Hippocampal formation (tissue), 2 donors: Measurements from ENCODE around the gene NBEAL2.
"Not testable (repeated sequence)": the region's sequence is repeated elsewhere in the genome, so short reads cannot be mapped to it uniquely, and the experiment has no call there.

Experiments used
- DNase-seq, 2 donors: peaks; one replicate each; lab custom pipeline; 2025; lab: John Stamatoyannopoulos, UW

Gene NBEAL2

DNA sequence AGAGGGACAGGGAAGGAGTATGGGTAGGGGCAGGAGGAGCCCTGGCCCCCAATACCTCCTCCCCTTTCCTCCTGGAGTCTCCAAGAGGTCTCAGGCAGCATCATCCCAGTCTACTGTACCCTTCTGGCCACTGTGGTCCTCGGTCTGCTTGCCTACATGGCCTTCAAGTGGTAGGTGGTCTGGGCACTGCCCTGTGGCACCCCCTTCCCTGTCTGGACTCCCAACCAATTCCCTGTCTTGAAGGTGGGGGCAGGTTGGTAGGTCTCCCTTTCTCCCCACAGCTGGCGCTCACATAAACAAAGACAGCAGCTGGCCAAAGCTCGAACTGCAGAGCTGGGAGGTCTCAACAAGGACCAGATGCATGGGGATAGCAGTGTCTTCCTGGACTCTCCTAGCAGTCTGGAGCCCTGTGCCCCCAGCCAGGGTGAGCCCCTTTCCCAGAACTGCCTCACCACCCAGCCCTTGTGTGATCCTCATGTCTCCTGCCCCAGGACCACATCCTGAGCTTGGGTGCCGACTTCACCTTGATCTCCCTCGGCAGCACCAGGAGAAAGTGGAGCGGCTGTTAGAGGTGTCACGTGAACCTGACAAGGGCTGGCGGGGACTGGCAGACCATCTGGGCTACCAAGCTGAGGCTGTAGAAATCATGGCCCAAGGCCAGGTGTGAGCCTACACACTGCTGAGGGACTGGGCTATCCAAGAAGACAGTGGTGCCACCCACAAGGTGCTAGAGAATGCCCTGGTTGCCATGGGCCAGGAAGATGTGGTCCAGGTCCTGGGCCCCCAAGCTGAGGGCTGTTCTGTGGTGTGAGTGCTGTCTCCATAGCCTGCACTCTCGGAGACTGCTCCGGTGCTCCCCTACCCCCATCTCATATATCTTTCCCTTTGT, 33.1 kb downstream of the NBEAL2 start:
- no peak for DNase-seq

- no peak for DNase-seq
These were observed 33.8 kb downstream of the NBEAL2 start for GRCh38 chr3:47013231-47013630.

- no peak for DNase-seq
These were observed 34.6 kb downstream of the NBEAL2 start for GRCh38 chr3:47014036-47014435.

DNA sequence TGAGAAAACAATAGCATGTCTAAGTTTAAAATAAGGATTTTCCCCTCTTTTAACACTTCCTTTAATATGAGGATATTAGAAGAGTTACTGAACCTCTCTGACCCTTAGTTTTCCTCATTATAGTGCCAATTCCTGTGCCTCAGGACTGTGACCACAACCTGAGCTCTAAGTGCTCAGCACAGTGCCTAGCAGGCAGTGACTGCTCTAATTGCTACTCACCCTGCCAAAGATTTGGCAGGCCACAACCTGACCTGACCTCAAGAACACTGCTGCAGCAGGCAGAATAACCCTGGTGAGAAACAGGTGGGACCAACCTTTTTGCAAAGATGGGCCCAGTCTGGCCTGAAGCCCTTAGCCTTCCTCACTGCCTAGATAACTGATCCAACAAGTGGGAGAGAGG, 35.7 kb downstream of the NBEAL2 start:
- DNase-seq: no peak

DNA sequence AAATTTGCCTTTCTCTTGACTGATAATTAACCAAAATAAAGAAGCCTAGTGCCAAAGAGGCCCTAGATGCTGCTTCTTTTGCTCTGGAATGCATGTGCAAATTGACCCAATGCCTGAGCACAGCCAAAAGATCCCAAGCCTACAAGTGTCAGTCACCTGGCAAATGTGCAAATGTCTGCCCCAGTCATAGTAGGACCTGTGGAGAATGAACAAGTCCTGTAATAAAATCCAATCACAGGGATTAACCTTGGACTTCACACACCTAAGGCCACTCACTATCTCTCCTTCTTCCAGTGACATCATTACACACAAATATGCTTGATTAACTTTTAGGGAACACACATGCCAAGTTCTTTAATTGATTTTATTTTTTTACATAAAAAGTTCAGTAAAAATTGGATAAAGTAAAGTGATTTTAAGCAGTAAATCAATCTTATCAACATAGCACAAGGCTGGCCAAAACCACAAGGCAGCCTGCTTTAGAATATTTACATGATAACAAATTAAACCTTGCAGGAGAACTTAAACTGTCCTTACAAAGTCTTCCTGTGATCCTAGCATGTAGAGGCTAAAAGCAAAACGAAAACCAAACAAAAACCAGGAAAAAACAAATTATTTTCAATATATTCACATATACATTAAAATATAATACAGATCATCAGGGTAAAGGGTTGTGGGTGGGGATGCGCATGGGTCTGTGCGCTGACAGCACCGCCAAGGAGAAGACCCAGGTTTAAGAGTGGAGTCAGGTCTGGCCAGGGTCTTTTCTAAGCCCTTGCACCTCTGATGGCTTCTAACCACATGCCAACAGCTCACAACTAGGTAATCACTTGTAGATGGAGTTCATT, 36.8 kb downstream of the NBEAL2 start:
- no peak for DNase-seq

DNA sequence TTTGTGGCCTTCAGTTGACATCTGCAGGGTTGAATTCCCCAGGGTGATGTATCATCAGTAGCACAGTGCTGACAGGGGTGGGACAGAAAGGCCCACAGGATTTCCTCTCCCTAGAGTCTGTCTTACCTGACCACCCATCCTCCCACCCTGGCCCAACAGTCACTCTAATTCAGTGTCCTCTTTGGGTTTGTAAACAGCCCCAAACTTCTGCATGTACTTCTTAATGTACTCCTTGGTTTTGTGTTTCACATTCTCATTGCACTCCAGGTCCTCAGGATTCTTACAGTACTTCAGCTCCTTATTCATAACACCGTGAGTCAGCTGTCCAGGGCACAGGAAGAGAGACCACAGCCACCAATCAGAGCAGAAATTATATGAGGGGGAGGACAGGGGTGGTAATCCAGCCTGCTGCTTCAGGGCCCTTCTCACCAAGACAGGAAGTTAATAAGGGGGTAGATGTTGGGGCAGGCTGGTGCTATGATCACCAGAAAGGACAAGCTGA, 37.5 kb downstream of the NBEAL2 start:
- no peak for DNase-seq

DNA sequence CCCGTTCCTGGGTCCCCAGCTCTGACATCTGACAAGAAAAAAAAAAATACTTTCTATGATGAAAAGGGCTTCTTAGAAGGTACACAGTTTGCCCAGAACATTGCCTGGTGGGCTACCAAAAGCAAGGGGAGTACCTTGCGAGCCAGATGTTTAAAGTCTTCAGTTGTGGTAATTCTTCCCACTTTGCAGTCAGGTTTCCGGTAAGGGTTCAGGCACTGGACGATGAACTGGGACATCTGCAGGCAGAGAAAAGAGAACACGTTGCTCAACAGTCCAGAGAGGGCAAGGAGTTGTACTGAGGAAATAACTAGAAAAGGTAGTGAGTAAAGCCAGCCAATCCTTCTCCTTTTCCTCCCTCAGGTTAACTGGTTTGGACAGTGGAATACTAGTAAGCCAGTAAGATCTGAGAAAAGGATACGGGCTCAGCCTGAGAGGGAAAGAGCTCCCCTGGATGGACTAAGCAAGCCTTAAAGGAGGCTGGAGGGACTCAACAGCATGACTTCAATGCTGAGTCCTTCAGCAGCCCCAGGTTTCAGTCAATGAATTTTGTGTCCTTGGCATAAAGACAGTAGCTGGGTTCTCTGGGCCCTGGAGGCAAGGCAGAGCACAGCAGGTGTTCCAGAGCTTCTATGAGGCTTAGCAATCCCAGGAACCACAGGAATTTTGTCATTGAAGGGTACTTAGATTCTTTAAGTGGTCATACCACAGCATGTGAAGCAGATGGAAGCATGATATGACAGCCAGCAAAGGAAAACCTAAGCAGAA, 38.2 kb downstream of the NBEAL2 start:
- DNase-seq: no peak

- DNase-seq: no peak
These were observed 38.8 kb downstream of the NBEAL2 start for GRCh38 chr3:47018269-47018611.

GRCh38 chr3:47019201-47019600, 39.7 kb downstream of the NBEAL2 start:
- no peak for DNase-seq

- no peak for DNase-seq
These were observed 40.8 kb downstream of the NBEAL2 start for GRCh38 chr3:47020311-47020710.

GRCh38 chr3:47022641-47023071, 43.2 kb downstream of the NBEAL2 start:
- DNase-seq: no peak

DNA sequence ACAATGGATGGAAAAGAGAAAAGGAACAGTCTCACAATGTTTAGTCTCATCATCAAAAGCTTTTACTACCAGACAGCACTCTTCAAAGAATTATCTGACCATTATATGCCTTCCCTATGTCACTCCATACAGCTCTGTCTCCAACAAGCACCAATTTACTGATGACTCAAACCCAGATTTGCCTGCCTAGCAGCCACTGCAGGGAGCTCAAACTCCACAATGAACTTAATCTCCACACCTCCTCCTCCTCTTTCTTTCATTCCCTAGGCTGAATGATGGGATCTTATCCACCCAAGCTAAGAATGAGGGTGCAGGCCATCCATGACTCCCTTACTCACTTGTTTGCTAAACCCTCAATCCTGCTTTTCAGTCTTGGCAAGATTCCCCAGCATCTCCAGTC, 45.5 kb downstream of the NBEAL2 start:
- no peak for DNase-seq

- DNase-seq: not testable (repeated sequence)
These were observed 47.0 kb downstream of the NBEAL2 start for GRCh38 chr3:47026432-47026831.

DNA sequence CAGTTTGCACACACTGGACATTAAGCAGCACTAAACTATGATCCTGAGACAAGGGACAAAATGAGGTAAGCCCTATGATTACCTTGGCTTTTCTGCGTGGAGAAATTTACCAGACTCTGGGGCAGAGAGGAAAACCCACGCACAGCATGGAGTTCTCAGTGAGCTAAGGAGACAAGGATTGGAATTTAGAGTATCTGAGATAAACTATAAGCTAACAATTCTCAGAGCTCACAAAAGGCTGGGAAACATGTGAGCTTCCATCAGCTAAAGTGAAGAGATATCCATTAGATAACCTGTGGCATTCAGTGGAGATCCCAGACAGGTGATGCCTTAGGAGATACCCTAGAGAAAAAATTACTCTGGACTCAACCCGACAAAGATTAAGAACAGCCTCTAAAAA, 48.7 kb downstream of the NBEAL2 start:
- DNase-seq: no peak

DNA sequence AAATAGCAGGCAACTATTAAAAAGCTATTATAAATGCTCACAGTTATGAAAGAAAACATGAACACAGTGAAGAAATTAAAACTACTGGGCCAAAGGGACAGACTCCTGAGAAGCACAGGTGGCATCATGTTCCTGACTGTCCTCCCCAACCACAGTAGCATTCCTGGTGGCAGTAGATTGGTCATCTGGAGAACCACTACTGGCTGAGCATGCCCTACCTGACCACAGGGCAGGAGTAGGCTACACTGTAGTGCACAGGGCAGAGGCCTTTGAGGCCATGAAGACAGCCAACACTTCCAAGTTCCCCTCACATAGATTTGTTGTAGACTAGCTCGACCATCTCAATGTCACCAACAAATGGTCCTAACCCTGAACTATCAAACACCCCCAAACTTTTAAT, 49.2 kb downstream of the NBEAL2 start:
- no peak for DNase-seq

DNA sequence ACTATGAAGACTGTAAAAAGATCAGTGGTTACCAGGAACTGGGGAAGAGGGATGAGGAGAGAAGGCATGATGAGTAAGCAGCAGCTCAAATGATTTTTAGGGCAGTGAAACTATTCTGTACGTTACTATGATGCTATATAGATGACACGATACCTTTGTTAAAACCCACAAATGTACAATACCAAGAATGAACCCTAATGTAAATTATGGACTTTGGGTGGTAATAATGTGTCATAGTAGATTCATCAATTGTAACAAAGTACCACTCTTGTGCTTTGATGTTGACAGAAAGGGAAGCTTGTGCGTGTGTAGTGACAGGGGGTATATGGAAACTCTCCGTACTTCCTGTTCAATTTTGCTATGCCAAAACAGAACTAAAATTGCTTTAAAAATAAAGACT, 51.6 kb downstream of the NBEAL2 start:
- not testable (repeated sequence) for DNase-seq

DNA sequence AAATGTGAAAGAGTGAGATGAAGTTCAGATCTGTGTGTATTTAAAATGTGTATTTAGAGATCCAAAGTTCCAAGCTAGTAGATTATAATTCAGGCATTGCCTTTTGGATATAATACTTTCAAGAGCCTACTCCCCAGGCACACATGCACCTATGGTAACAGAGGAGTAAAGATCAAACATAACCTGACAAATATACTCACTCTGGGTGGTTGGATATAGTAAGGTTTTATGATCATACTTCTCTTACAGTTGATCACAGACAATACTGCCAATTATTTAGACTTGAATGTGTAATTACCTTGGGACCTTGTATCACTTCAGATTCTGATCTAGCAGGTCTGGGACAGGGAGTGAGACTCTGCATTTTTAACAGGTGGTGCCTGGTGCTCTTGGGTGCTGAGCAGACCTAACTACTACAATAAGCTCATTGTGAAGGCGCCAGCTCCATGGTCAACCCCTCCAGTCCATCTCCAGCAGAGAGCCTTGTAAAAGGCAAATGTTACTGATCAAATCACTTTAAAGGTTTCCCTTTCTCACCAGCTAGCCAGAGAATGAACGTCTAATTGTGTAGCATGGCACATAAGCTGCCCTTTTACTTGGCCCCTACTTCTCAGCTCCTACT, 55.5 kb downstream of the NBEAL2 start:
- peak in 1 of 2 donors; percentile 18 for DNase-seq

DNA sequence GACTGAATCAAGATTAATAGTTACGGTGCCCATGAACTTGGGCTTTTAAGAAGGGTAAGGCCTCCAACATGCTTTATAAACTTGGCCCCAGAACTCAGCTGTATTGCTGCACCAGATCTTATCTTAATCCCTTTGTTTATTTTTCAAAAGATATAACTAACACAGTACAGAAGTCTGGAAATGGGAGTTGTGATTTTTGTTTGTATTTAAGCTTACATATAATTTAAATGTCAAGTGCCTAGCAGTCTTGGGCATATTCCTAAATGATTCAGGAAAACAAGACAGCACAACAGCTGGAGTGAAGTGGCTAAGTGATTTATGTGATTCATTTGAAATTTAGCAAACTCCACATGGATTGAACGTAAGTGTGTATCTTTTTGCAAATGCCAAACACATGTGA, 56.2 kb downstream of the NBEAL2 start:
- no peak for DNase-seq

DNA sequence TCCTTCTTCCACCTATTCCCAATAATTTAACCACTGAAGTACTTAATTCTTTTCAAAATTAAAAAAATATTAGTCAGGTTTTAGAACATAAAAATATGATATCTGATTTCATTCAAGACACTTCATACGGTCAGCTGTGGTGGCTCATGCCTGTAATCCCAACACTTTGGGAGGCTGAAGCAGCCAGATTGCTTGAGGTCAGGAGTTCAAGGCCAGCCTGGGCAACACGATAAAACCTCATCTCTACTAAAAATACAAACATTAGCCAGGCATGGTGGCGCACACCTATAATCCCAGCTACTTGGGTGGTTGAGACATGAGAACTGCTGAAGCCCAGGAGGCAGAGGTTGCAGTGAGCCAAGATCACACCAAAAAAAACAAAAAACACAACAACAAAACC, 56.7 kb downstream of the NBEAL2 start:
- no peak for DNase-seq

DNA sequence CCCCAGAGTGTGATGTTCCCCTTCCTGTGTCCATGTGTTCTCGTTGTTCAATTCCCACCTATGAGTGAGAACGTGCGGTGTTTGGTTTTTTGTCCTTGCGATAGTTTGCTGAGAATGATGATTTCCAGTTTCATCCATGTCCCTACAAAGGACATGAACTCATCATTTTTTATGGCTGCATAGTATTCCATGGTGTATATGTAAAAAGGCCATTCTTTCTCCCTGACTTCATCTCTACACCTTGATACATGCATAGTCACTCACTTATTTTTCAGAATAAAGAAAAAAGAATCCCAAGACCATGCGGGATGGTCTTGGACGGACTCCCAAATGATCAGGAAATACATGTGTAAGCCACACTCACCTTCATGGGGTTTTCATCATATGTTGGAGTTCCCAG, 57.8 kb downstream of the NBEAL2 start:
- DNase-seq: not testable (repeated sequence)

GRCh38 chr3:47041114-47041513, 61.6 kb downstream of the NBEAL2 start:
- DNase-seq: no peak
